Measurements from ENCODE around the gene ZNF708. TPM values are rescaled to one million over a fixed set of nuclear protein-coding genes. Genes with fewer than 3 reads are reported as not detected.

ZNF708 gene
- 2.5 and 5.3 TPM in 2 replicates for total RNA-seq (ENCODE audit: low replicate concordance)

GRCh38 chr19:21328885-21329605, at the start of gene ZNF708:
ZNF708 (minus strand) TSS chr19:21329410; CDS start chr19:21329212, 198 bp downstream.

GRCh38 chr19:21358768-21359451, 29.7 kb upstream of the ZNF708 start, which contains the start of gene ZNF738:
ZNF738 (plus strand) TSS chr19:21359000; CDS start chr19:21359141, 141 bp downstream.

Other genes starting within 250 kb of the ZNF708 start
- gene ZNF714, start 247.2 kb downstream of the ZNF708 start, total RNA-seq (ENCODE audit: low replicate concordance), result 2.6 TPM in 2 replicates
- gene ZNF431, start 187.4 kb downstream of the ZNF708 start, total RNA-seq (ENCODE audit: low replicate concordance), result 2.8 and 7.8 TPM in 2 replicates
- gene ZNF738, start 29.6 kb upstream of the ZNF708 start, total RNA-seq (ENCODE audit: low replicate concordance), result 1.1 and 4.1 TPM in 2 replicates
- gene ZNF493, start 67.7 kb upstream of the ZNF708 start, total RNA-seq (ENCODE audit: low replicate concordance), result 21.4 and 60.5 TPM in 2 replicates
- gene ZNF429, start 176.2 kb upstream of the ZNF708 start, total RNA-seq (ENCODE audit: low replicate concordance), result 3.3 and 4.9 TPM in 2 replicates